Measurements from ENCODE around the gene BBS9.

- no peak for TF ChIP-seq POLR2AphosphoS5 (IDR thresholded peaks at IDR 0.05; ENCODE audit: insufficient read depth in 1 of 2, low read depth in 1 of 2)
- TF ChIP-seq, protein P1, sequence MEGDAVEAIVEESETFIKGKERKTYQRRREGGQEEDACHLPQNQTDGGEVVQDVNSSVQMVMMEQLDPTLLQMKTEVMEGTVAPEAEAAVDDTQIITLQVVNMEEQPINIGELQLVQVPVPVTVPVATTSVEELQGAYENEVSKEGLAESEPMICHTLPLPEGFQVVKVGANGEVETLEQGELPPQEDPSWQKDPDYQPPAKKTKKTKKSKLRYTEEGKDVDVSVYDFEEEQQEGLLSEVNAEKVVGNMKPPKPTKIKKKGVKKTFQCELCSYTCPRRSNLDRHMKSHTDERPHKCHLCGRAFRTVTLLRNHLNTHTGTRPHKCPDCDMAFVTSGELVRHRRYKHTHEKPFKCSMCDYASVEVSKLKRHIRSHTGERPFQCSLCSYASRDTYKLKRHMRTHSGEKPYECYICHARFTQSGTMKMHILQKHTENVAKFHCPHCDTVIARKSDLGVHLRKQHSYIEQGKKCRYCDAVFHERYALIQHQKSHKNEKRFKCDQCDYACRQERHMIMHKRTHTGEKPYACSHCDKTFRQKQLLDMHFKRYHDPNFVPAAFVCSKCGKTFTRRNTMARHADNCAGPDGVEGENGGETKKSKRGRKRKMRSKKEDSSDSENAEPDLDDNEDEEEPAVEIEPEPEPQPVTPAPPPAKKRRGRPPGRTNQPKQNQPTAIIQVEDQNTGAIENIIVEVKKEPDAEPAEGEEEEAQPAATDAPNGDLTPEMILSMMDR (IDR thresholded peaks at IDR 0.05) = no peak
These were observed 144.0 kb downstream of the BBS9 start for GRCh38 chr7:33273356-33273755.
